ENCODE measurements around the gene FHOD3. TPM values are rescaled to one million over a fixed set of nuclear protein-coding genes. Genes with fewer than 3 reads are reported as not detected.

Gene FHOD3
- total and polyA plus RNA-seq, 9 of the 15 experiments (the other 6 are each of a cell fraction or from before 2014, with no cell fraction given): 0.11 TPM; not detected in 8

DNA sequence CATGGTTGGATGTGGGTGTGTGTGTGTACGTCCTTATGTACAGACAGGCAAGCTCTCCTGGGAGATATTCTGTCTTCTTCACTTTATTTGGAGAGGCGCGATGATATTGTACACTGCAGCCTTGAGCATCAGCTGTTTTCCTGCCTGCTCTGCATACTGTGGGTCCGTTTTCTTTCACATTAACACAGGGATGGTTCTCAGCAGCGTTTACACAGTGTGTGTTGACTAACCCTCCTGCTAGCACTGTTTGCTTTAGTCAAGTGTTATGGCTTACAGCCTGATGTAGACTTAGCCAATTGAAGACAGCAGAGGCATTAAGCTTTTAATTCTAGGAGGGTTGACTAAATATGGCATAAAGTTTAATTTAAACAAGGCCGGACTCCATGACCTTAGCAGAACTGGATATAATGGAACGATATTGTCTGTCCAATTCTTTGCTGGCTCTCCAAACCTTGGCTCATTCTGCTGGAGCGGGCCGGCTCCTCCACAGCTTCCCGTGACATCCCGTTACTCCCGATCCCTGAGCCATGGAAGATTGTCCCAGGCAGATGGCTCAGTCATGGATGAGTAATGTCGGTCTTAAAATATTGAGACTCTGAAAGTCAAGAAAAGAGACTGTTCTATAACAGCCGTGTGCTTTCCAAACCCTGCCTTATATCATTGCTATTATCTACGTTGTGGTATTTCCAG, 396.6 kb downstream of the FHOD3 start:
- CTCF ChIA-PET (ENCODE audit: low intra/inter-chr PET ratio): no interaction called here
- Histone ChIP-seq H3K79me2 (ENCODE audit: control insufficient read depth, insufficient read depth, low read length) (no peaks in the 10 kb centered on the region), H3K4me3 (no peak overlapping the region), H3K36me3 (ENCODE audit: control insufficient read depth, insufficient read depth, low read length) (no peaks in the 10 kb centered on the region), H3K4me1 (replicated peaks in 1 of 2; ENCODE audit: control insufficient read depth in 2 of 2, insufficient read depth in 2 of 2, low read length in 2 of 2) (no peaks in the 10 kb centered on the region), H3K27me3 (ENCODE audit: control insufficient read depth in 2 of 2, insufficient read depth in 2 of 2, low read length in 2 of 2) (peaks cover 7 to 25% of the 10 kb centered on the region in 2 experiments; a peak in 4 of 5 replicates), H3K4me2 (ENCODE audit: insufficient read depth, low read length) (no peak overlapping the region), H3K27ac (ENCODE audit: extremely low read depth, low read depth, low read length) (no peak overlapping the region), H3K9ac (ENCODE audit: insufficient read depth in 1 of 2, low read depth in 2 of 2, low read length in 2 of 2) (no peak overlapping the region), H2AFZ (ENCODE audit: low read depth, low read length) (no peak overlapping the region), H4K20me1 (replicated peaks; ENCODE audit: control insufficient read depth, insufficient read depth, low read length) (no peaks in the 10 kb centered on the region), H3K9me1 (ENCODE audit: control insufficient read depth, insufficient read depth, low read length) (no peaks in the 10 kb centered on the region), H3K9me3 (replicated peaks; ENCODE audit: control insufficient read depth, insufficient read depth, low read depth, low read length) (no peaks in the 10 kb centered on the region)
- in situ Hi-C loops (cut with MboI) (no loop called here), intact Hi-C loops (cut with micrococcal nuclease) (no loop called here)
- FAIRE-seq (no peak), ATAC-seq (peak; percentile 18; the same call in 1 of the 3 replicates), DNase-seq (ENCODE audit: extremely low read depth in 1 of 4, low spot score in 3 of 4) (no peak)
- no TSS peak for BruUV-seq (replicated peaks)
- TF ChIP-seq, protein P1, sequence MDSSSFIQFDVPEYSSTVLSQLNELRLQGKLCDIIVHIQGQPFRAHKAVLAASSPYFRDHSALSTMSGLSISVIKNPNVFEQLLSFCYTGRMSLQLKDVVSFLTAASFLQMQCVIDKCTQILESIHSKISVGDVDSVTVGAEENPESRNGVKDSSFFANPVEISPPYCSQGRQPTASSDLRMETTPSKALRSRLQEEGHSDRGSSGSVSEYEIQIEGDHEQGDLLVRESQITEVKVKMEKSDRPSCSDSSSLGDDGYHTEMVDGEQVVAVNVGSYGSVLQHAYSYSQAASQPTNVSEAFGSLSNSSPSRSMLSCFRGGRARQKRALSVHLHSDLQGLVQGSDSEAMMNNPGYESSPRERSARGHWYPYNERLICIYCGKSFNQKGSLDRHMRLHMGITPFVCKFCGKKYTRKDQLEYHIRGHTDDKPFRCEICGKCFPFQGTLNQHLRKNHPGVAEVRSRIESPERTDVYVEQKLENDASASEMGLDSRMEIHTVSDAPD (CRISPR knock-in tag; IDR thresholded peaks at IDR 0.05): no peak
- TF ChIP-seq ELF4 (CRISPR knock-in tag; IDR thresholded peaks at IDR 0.05): no peak
- TF ChIP-seq, protein P2, sequence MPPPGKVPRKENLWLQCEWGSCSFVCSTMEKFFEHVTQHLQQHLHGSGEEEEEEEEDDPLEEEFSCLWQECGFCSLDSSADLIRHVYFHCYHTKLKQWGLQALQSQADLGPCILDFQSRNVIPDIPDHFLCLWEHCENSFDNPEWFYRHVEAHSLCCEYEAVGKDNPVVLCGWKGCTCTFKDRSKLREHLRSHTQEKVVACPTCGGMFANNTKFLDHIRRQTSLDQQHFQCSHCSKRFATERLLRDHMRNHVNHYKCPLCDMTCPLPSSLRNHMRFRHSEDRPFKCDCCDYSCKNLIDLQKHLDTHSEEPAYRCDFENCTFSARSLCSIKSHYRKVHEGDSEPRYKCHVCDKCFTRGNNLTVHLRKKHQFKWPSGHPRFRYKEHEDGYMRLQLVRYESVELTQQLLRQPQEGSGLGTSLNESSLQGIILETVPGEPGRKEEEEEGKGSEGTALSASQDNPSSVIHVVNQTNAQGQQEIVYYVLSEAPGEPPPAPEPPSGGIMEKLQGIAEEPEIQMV (tag; conservative IDR thresholded peaks at IDR 0.05; ENCODE audit: low read depth): no peak
- TF ChIP-seq ZNF3 (CRISPR knock-in tag; IDR thresholded peaks at IDR 0.05): no peak
- no peak for TF ChIP-seq ZKSCAN8 (CRISPR knock-in tag; IDR thresholded peaks at IDR 0.05)
- TF ChIP-seq TCFL5 (CRISPR knock-in tag; conservative IDR thresholded peaks at IDR 0.05): no peak
- TF ChIP-seq, protein P3, sequence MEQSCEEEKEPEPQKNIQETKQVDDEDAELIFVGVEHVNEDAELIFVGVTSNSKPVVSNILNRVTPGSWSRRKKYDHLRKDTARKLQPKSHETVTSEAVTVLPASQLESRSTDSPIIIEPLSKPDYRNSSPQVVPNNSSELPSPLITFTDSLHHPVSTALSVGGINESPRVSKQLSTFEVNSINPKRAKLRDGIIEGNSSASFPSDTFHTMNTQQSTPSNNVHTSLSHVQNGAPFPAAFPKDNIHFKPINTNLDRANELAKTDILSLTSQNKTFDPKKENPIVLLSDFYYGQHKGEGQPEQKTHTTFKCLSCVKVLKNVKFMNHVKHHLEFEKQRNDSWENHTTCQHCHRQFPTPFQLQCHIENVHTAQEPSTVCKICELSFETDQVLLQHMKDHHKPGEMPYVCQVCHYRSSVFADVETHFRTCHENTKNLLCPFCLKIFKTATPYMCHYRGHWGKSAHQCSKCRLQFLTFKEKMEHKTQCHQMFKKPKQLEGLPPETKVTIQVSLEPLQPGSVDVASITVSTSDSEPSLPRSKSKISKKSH (CRISPR knock-in tag; IDR thresholded peaks at IDR 0.05): no peak
- no peak for TF ChIP-seq ZBTB8A (IDR thresholded peaks at IDR 0.05; ENCODE audit: partially characterized antibody)
- WGBS (ENCODE audit: insufficient coverage, low coverage, missing lambda C conversion rate): under 1% methylated on average over 15 of the region's 15 CpGs
- POLR2A ChIA-PET: interaction anchor here (0.6 to 0.9 kb wide), 2 partner anchors 17 to 512 kb away, joined by 3 to 5 read pairs; no protein-coding TSS in a partner anchor

All from K562 (cell line).